Measurements from ENCODE around the gene COL2A1. TPM values are rescaled to one million over a fixed set of nuclear protein-coding genes. Genes with fewer than 3 reads are reported as not detected.

The COL2A1 gene
- total and polyA plus RNA-seq, 9 donors: 0.05 to 1.5 (median 1.1) TPM; not detected in 1

GRCh38 chr12:48017921-48018617, 13.8 kb upstream of the COL2A1 start:
- Histone ChIP-seq H3K4me3 (no peak overlapping the region), H3K4me1 (ENCODE audit: insufficient read depth) (no peaks in the 10 kb centered on the region), H3K9me3 (no peaks in the 10 kb centered on the region), H3K27ac (no peak overlapping the region), H3K27me3 (no peaks in the 10 kb centered on the region), H3K36me3 (no peaks in the 10 kb centered on the region)
- 71 to 76% (median 75%) methylated on average over 4 of the region's 4 CpGs for WGBS, 3 donors
- TF ChIP-seq EP300 (IDR thresholded peaks at IDR 0.05) (no peak), CTCF (IDR thresholded peaks at IDR 0.05) (no peak), POLR2A (IDR thresholded peaks at IDR 0.05) (no peak)
- intact Hi-C loops (cut with DNase I): no loop called here
- DNase-seq: no peak

- no peaks in the 10 kb centered on the region for H3K27me3 ChIP-seq
- TF ChIP-seq EP300 (IDR thresholded peaks at IDR 0.05): no peak
- no peak for TF ChIP-seq POLR2A (IDR thresholded peaks at IDR 0.05)
- TF ChIP-seq CTCF (IDR thresholded peaks at IDR 0.05): no peak
These were observed 13.2 kb upstream of the COL2A1 start for GRCh38 chr12:48017496-48017895.

GRCh38 chr12:48016373-48017020, 12.2 kb upstream of the COL2A1 start:
- Histone ChIP-seq H3K4me1 (ENCODE audit: insufficient read depth) (no peaks in the 10 kb centered on the region), H3K27me3 (no peaks in the 10 kb centered on the region), H3K36me3 (no peaks in the 10 kb centered on the region), H3K4me3 (no peak overlapping the region), H3K9me3 (no peaks in the 10 kb centered on the region), H3K27ac (no peak overlapping the region)
- 79 to 83% (median 79%) methylated on average over 8 of the region's 8 CpGs for WGBS, 3 donors
- TF ChIP-seq POLR2A (IDR thresholded peaks at IDR 0.05) (no peak), CTCF (IDR thresholded peaks at IDR 0.05) (no peak), EP300 (IDR thresholded peaks at IDR 0.05) (no peak)
- intact Hi-C loops (cut with DNase I): no loop called here
- DNase-seq: no peak

More at GRCh38 chr12:48017496-48017895, 13.2 kb upstream of the COL2A1 start:
- Histone ChIP-seq H3K27ac (no peak overlapping the region), H3K36me3 (no peaks in the 10 kb centered on the region), H3K4me3 (no peak overlapping the region), H3K9me3 (no peaks in the 10 kb centered on the region), H3K4me1 (ENCODE audit: insufficient read depth) (no peaks in the 10 kb centered on the region)
- DNase-seq: no peak
- intact Hi-C loops (cut with DNase I): no loop called here
- WGBS, 3 donors: 75 to 79% (median 76%) methylated on average over 5 of the region's 5 CpGs

- Histone ChIP-seq H3K4me3 (no peak overlapping the region), H3K27ac (no peak overlapping the region), H3K9me3 (no peaks in the 10 kb centered on the region), H3K27me3 (no peaks in the 10 kb centered on the region), H3K4me1 (ENCODE audit: insufficient read depth) (no peaks in the 10 kb centered on the region), H3K36me3 (no peaks in the 10 kb centered on the region)
- TF ChIP-seq POLR2A (IDR thresholded peaks at IDR 0.05) (no peak), CTCF (IDR thresholded peaks at IDR 0.05) (no peak), EP300 (IDR thresholded peaks at IDR 0.05) (no peak)
- DNase-seq: no peak
- WGBS, 3 donors: 90 to 95% (median 92%) methylated on average over 7 of the region's 7 CpGs
- intact Hi-C loops (cut with DNase I): no loop called here
These were observed 11.7 kb upstream of the COL2A1 start for GRCh38 chr12:48015954-48016353.
